NCI-H1092 (cell line): ENCODE results near the gene FLII.

Experiments
- DNase-seq: peaks from one replicate; lab custom pipeline; 2025; lab: John Stamatoyannopoulos, UW

The FLII gene

DNA sequence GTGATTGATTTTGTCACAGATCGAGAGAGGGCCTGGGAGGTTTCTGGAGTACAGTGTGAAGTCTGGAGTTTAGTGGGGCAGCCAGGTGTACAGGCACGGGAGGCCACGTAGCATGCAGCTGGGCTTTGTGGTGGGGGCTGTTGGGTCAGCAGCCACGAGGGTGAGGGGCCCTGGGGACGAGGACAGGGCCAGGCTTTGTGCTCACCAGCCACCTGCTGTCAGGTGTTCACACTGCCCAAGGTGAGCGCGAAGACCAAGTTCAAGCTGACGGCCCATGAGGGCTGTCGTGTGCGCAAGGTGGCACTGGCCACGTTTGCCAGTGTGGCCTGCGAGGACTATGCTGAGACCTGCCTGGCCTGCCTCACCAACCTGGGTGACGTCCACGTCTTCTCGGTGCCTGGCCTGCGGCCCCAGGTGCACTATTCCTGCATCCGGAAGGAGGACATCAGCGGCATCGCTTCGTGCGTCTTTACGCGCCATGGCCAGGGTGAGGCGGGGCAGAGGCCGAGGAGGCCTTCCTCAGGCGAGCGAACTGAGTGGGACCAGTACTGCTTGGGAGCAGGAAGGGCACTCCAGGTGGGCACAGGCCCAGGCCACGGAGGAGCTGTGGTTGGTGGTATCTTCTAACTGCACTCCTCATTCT is 17.2 kb downstream of the FLII start:
- no peak for DNase-seq

DNA sequence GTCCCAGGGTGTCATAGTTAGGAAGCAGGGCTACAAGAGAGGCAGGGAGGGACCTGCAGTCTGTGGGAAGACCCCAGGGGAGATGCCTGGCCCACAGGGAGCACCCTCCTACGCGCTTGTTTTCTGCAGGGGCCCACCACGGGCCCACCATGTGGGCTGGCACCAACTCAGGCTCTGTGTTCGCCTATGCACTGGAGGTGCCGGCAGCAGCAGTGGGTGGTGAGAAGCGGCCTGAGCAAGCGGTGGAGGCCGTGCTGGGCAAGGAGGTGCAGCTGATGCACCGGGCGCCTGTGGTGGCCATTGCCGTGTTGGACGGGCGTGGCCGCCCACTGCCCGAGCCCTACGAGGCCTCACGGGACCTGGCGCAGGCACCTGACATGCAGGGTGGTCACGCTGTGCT is 18.1 kb downstream of the FLII start:
- DNase-seq: no peak

DNA sequence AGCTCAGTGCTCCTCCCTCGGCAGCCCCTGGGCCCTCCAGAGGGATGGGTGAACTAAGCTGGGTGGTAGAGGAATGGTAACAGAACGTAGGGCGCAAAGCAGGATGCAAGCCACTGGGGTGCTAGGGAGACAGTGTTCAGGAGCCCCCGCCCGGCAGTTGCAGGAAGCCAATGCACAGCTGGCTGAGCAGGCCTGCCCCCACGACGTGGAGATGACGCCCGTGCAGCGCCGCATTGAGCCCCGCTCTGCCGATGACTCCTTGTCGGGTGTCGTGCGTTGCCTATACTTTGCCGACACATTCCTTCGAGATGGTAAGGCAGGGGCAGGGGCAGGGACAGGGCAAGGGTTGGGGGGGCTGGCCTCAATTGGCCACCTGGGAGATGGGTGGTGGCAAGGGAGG is 20.2 kb downstream of the FLII start:
- DNase-seq: no peak

DNA sequence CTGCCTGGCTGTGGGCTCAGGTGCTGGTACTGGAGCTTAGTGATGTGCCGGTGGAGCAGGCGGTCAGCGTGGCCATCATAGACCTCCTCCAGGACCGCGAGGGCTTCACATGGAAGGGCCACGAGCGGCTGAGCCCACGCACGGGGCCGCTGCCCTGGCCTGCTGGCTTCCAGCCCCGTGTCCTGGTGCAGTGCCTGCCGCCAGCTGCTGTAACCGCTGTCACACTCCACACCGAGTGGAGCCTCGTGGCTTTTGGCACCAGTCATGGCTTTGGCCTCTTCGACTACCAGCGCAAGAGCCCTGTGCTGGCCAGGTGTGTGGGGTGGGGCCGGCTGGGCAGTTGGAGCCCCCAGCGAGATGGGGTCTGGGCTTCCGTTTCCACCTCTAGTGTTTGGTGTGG is 21.1 kb downstream of the FLII start:
- DNase-seq: no peak

DNA sequence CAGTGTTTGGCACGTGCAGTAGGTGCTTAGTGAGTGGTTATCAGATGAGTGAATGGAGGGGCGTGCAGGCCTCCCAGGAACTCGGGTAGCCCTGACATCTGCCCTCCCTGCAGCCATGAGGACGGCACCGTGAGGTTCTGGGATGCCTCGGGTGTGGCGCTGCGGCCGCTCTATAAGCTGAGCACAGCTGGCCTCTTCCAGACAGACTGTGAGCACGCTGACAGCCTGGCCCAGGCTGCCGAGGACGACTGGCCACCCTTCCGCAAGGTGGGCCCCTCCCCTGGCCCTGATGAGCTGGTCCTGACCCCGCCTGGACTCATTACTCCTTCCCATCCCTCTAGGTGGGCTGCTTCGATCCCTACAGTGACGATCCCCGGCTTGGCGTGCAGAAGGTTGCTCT is 22.0 kb downstream of the FLII start:
- no peak for DNase-seq

DNA sequence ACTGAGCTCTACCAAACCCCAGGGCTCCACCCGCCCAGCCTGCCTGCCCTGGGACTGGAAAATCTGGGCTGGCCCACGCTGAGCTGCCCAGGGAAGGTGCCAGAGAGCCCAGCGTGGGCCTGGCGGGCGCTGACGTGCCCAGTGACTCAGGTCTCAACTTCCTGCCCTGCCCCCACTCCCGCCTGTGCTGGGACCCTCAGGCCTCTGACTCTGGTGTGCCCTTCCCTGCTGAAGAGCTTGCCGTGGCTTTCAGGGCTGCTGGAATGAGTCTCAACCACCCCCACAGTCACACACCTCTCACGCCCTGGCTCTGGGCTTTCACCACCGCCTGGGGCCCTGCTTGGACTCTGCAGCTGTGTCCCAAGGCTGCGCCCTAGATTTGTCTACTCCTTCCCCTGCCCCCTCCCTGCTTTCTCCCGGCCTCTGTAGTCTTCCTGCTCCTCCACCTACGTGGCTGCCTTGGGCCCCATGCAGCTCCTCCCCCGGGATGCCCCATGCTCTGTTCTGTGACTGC is 22.7 kb downstream of the FLII start:
- no peak for DNase-seq

DNA sequence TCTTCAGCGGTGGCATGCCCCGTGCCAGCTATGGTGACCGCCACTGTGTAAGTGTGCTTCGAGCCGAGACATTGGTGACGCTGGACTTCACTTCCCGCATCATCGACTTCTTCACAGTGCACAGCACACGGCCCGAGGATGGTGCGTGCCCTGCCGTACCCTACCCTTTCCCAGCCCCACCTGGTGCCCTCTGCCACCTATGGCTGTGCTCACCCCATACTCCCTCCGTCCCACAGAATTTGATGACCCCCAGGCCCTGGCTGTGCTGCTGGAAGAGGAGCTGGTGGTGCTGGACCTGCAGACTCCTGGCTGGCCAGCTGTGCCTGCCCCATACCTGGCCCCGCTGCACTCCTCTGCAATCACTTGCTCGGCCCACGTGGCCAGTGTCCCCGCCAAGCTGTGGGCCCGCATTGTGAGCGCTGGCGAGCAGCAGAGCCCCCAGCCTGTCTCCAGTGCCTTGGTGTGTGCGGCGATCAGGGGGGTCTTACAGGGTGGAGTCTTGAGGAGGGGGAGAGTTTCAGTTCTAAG is 23.6 kb downstream of the FLII start:
- no peak for DNase-seq

DNA sequence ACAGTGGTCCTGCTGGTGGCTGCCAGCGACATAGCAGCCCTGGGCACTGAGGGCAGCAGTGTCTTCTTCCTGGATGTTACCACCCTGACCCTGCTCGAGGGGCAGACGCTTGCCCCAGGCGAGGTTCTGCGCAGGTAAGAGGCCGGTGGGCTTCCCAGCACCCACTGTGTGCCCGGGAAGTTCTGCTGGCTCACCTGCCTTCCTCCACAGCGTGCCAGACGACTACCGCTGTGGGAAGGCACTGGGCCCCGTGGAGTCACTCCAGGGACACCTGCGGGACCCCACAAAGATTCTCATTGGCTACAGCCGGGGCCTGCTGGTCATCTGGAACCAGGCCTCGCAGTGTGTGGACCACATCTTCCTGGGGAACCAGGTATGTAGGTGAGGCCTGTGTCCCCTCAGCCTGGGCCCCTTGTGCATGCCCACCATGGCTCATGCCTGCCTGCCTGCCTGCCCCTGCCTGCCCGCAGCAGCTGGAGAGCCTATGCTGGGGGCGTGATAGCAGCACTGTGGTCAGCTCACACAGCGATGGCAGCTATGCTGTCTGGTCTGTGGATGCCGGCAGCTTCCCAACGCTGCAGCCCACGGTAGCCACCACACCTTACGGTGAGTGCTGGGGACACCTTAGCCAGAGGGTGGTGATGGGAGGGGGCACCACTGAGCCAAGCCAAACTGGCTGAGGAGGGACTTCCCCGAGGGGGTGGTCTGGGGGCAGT is 24.6 kb downstream of the FLII start:
- no peak for DNase-seq

DNA sequence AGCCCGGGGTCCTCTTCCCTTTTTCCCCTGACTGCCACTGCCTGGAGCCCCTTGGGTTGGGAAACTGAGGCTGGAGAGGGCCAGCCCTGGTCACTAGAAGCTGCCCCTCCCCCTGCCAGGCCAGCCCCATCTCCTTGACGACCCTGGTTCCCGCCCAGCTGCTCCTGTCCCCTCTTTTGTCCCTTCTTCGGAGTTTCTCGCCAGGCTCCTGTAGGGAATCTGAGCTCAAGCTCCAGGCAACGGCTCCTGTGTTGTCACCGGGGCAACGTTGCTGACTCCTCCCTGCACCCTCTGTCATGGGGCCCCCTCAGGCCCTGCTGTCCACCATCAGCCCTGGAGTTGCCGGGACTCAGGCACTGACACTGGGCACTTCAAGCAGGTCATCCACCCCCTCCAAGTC is 27.4 kb downstream of the FLII start:
- DNase-seq: no peak

DNA sequence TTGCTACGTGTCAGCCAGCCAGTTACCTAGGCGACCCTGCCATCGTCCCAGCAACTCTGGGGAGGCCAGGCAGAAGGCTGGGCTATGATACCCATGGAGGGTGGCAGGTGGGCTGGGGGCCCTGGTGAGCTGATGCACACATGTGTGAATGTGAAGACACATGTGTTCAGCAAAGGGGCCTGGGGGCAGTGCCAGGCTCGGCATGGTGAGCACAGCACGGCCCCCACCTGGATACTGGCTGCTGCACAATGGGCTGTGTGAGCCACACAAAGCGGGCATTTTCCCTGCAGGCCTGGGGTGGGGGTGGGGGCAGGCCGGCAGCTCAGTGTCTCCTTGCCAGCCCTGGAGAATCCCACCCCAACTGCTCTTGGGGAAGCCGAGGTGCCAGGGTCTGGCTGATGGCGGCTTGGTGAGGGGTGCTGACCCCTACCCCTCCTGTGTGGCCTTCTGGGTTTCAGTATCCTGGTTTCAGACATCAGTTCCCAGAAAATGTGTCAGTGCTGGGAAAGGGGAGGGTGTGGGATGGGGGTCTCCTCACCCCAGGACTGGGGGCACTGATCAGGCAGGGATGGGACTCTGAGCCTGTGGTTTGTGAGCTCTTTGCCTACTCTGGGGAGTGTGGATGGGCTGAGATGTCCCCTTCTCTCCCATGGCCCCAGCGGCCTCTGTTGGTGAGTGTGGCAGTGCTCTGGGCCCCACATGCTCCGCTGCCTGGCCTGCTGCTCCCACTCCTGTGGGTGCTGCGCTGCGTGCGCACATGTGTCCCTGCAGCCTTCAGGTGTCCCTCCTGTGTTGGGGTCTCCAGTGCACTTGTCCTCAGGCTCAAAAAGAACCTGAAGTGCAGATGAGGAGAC is 28.0 kb downstream of the FLII start:
- no peak for DNase-seq

DNA sequence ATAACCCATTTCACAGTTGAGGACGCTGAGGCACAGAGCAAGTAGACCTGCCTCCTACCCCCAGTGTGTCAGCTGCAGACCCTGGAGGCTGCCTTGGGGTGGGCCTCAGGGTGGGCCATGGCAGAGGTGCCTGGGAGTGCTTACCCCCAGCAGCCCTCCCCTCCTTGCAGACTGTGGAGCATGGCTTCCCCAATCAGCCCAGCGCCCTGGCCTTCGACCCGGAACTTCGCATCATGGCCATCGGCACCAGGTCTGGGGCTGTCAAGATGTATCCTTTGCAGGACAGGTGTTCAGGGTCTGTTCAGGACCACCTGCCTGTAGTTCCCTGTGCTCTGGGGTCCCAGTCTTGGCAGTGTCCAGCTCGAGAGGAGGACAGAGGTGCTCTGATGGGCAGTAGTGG is 28.8 kb downstream of the FLII start:
- DNase-seq: no peak

DNA sequence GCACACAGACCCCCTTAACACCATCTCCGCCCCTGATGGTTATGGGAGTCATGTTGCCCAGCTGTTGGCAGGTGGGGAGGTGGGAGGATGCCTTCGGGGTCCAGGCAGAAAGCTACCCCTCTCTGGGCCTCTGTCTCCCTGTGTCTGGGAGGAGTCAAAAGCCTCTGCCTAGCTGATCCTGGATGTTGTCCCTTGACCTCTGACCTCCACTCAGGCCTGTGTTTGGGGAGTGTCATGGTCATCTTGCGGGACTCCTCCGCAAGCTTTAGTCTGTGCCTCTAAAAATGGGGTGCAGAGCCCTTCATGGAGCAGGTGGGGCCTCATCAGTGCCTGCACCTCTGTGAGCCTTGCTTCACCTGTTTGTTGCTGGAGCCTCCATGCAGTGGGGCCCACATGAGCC is 29.3 kb downstream of the FLII start:
- no peak for DNase-seq

DNA sequence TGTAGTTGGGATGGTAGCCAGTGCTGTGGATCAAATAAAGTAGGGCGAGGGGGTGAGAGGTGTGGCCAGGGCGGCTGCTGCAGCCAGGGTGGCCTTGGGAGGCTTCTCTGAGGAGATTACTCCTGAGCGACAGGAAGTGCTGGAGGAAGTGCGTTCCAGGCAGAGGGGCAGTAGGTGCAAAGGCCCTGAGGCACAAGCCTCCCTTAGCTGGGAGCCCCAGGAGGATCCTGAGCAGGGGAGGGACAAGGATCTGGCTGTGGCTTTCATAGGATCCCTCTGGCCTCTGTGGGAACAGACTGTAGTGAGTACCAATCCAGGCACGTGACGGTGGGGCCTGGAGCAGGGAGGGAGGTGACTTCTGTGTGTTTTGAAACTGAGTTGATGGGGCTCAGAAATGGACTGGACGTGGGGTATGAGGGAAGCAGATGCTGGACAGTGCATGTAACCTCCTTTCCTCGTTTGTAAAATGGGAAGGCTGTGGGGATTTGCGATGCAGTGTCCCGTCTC is 30.3 kb downstream of the FLII start:
- DNase-seq: no peak

DNA sequence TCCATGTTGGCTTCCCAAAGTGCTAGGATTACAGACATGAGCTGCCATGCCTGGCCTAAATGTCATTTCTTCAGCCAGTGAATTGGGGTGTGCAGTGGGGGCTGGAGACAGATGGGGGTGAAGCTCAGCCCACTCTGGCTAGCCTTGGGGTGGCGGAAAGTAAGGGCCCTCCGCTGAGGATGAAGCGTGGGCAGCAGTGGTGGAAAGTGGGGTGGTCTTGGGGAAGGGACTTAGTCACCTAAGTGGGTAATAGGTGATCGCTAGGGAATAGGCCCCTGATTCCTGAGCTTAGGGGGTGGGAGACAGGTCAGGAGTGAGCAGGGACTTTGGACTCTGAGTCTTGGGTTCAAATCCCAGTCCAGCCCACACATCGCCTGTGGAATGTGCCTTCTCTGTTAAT is 30.9 kb downstream of the FLII start:
- no peak for DNase-seq

DNA sequence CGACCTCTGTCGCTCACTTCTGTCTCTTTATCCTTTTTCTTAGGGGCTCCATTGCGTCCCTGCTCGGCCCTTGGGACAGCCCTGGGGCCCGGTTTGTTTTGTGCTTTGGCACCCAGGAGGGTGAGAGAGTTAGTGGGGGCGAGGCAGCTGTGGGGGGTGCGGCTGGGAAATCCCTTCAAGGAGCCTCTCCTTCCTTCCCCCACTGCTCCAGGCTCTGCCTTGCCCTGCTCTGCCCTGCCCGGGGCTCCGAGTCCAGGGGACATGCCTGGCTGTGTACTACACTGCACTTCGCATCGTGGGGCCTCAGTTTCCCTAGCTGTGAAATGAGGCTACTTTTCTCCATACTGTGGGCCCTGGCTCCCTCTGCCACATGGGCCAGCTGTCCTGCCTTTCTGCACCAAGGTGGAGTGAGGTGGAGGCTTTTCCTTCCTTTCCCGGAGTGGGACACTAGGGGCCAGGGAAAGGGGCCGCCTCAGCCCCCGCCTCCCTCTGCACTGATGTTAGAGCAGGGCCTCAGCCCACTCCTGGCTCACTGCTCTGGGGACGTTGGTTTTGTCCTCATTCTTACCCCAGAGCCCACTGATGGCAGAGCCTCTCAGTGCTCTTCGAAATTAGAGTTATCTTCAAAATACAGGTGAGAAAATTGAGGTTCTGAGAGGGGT is 32.1 kb downstream of the FLII start:
- no peak for DNase-seq

DNA sequence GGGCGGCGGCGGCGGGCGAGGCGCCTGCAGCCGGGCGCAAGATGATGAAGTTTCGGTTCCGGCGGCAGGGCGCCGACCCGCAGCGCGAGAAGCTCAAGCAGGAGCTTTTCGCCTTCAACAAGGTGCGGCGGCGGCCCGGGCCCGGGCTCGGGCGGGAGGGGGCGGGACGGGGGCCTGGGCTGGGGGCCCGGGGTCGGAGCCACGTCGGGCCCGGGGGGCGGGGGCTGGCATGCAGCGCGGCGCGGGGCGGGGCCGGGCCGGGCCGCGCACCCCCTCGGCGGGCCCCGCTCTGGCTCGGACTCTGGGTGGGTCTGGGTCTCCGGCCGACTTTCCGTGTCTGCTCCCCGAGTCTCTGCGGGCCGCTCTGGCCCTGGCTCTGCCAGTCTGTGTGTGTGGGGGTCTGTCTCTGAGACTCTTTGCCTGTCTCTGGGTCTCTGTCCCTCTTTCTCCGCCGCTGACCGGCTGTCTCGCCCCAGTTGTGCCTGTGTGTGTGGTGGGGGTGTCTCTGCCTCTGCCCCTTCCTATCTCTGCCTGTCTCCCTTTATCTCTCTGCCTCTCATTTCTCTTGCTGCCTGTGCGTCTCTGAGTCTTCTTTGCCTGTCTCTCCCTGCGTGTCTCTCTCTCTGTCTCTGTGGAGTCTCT is 32.8 kb downstream of the FLII start:
- DNase-seq: peak; percentile 1

DNA sequence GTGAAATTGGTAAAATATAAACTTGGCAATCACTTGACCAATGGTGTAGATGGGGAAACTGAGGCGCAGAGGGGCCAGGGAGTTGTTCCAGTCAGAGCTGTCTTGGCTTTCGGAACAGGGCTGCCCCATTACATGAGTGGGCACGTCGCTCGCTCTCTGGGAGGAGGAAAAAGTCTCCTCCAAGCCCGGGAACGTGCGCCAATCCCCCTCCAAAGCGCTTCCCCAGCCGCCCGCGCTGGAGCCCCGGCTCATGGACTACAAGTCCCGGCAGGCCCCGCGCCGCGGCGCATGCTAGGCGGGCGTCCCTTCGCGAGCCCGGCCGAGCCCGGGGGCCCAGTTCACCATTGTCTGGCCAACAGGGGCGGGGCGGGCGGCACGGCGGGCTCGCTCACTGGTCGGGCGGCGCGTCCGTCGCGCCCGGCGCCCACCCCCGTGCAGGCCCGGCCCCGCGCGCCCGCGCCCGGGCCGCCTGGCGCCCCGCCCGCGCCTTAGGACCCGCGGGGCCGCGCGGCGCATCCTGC is 33.4 kb downstream of the FLII start, which contains the start of gene LLGL1:
Gene LLGL1, plus strand, starts transcription at position 515 of the 521 bp plus-strand sequence. CDS start 48 bp downstream, outside the sequence.
- peak; percentile 87 for DNase-seq

DNA sequence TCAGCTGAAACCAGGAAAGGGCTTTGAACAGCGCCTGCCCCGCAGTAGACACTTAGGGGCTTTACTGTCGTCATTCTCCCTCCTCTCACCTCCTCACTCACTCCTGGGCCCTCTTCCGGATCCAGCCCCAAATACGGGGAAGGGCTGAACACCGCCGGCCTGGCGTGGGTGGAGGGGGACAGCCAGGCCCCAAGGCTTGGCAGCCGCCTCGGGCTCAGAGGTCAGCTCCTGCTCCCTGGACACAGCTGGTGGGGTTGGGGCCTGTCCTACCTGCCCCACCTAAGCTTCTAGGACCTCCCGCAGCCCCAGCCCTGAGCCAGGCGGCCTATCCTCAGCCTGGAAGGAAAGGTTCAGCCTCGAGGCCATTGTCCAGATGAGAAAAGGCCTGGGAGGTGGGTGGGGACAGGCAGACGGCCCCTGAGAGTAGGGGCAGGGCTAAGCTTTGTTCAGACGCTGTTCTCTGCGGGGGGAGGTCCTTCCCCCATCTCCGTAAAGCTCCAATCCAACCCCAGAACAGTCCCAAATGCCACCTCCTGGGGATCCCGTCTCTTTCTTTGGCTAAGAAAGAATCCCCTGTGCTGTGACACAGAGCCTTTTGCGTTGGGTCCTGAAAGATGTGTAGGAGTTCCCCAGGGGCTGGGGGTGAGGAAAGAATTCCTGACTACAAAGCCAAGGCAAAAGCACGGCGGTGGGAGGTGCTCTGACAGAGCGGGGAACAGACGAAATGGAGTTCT is 34.0 kb downstream of the FLII start:
- no peak for DNase-seq

DNA sequence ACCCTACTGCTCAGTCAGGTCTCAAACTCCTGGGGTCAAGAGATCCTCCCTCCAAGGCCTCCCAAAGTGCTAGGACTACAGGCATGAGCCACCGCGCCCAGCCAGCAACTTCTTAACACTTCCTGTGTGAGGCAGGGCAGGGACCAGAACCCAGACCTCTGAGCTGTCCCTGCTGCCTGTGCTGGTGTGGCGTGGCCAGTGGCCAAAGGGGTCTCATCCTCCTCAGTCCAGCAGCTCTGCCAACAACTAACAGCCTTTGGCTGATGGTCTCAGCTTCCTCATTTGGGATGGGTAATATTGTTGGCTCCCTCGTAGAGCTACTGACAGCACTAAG is 34.5 kb downstream of the FLII start:
- no peak for DNase-seq

DNA sequence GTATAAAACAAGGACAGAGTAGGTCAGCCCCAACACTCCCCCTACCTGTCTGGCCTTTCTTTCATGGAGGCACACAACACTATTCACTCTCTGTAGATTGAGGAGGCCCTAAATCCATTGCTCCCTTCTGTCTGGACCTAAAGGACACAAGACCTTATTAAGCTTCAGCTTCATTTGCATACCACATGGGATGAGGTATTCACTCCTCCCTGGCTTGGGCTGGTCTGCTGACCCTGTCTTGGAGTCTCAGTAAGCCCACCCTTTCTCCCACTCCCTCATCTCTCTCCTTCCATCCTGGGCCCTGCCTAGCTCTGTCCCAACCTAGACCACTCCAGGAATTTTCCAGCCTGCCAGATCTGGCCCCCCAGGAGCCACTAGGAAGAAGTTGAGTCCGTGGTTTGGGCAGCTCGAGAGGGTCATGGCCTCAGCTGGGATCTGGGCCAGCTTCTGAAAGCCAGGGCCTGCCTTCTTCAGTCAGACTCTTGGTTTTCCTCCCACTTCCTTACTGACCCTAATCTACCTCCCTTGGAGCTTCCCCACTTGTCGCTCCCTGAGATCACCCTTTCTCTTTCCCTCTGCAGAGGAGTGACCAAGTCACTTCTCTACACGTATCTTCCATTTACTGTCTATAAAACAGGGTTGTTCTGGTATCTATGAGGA is 39.7 kb downstream of the FLII start:
- DNase-seq: no peak
